ENCODE measurements around the gene BRF1. TPM values are rescaled to one million over a fixed set of nuclear protein-coding genes. Genes with fewer than 3 reads are reported as not detected.

Gene BRF1
- total and polyA plus RNA-seq, 2 of the 13 experiments (the other 11 are each of a cell fraction or from before 2014, with no cell fraction given) = 5.1 to 11.0 TPM

DNA sequence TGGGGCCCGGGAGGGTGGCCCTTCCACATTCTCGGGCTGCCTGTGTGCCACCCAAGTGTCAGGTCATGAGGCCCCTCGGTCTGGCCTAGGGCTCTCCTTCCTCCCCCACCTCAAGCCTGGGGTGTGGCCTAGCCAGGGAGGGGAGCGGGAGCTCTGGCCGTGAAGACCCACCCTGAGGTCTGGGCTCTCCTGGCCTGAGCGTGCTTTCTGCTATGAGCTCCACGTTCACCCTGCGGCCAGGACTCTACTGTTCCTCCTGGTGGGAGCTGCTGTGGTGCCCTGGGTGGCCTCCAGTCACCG, 25.7 kb upstream of the BRF1 start:
- H4K20me1 ChIP-seq (ENCODE audit: insufficient read depth, low read length) = peaks cover 10% of the 10 kb centered on the region; the same call in 1 of the 2 replicates
- no peak for FAIRE-seq

More for the DNA sequence above, 25.7 kb upstream of the BRF1 start:
- Histone ChIP-seq H3K27ac (ENCODE audit: extremely low read length, insufficient read depth, low read length) (no peak overlapping the region), H3K4me1 (ENCODE audit: insufficient read depth, low read length) (peaks cover 20% of the 10 kb centered on the region), H3K36me3 (replicated peaks in 1 of 2; ENCODE audit: control insufficient read depth in 1 of 2, insufficient read depth in 2 of 2, low read length in 2 of 2) (no peaks in the 10 kb centered on the region; a peak in 1 of 5 replicates), H3K4me3 (replicated peaks in 1 of 3; ENCODE audit: insufficient read depth in 1 of 3, low read depth in 2 of 3, low read length in 3 of 3) (no peak overlapping the region), H3K9ac (ENCODE audit: insufficient read depth, low read depth, low read length) (no peak overlapping the region), H3K9me3 (ENCODE audit: low read length) (no peaks in the 10 kb centered on the region), H3K79me2 (ENCODE audit: insufficient read depth, low read length) (peaks cover 26% of the 10 kb centered on the region), H3K27me3 (ENCODE audit: control insufficient read depth in 1 of 2, insufficient read depth in 2 of 2, low read length in 2 of 2) (no peaks in the 10 kb centered on the region), H2AFZ (ENCODE audit: low read length) (no peak overlapping the region), H3K4me2 (ENCODE audit: low read depth, low read length) (no peak overlapping the region)
- WGBS (ENCODE audit: low lambda C conversion rate) = 100% methylated on average over 1 of the region's 9 CpGs
- no peak for TF ChIP-seq HHEX (CRISPR knock-in tag; IDR thresholded peaks at IDR 0.05)
- TF ChIP-seq ATF7-NPFF (CRISPR knock-in tag; IDR thresholded peaks at IDR 0.05; ENCODE audit: low read depth) = no peak
- no peak for TF ChIP-seq ATAD3A (CRISPR knock-in tag; IDR thresholded peaks at IDR 0.05)
- TF ChIP-seq GRHL1 (CRISPR knock-in tag; conservative IDR thresholded peaks at IDR 0.05) = no peak
- no peak for TF ChIP-seq ZBTB7A (CRISPR knock-in tag; IDR thresholded peaks at IDR 0.05)
- TF ChIP-seq ZNF768 (CRISPR knock-in tag; IDR thresholded peaks at IDR 0.05) = no peak
- ChIA-PET CTCF (ENCODE audit: low intra/inter-chr PET ratio, low total read pairs) (no interaction called here), POLR2A (interaction anchor here (1.7 kb wide), 1 partner anchor 25 kb away, joined by 5 read pairs; the partner anchor contains the start of gene BRF1)
- intact Hi-C loops (cut with micrococcal nuclease; ENCODE audit: unreplicated experiment) = no loop called here
- no peak for ATAC-seq
- in situ Hi-C loops (cut with HindIII; ENCODE audit: extremely low pct_ligation_motif_present, low pct_unique_long_range_greater_than_20kb) = no loop called here
- no TSS peak for BruUV-seq (replicated peaks)
- DNase-seq (ENCODE audit: low spot score) = no peak

Data from HepG2 (cell line).